Activated CD4-positive, alpha-beta T cell treated with anti-CD3 and anti-CD28 coated beads for 24 hours (primary cell): ENCODE data around the gene SHQ1.

Source experiments
- DNase-seq, 2 donors: peaks; one replicate each; pipeline ENCODE4 v3.0.0-alpha.2; 2020; ENCODE audit warnings: low read depth in 2 of 2

SHQ1 gene

GRCh38 chr3:72847751-72848702 lies at the start of gene SHQ1:
SHQ1 (minus strand) TSS chr3:72848445; CDS start chr3:72848340, 105 bp downstream.
- peak; percentile 92 to 93 for DNase-seq

GRCh38 chr3:72897758-72898007 lies 49.4 kb upstream of the SHQ1 start:
- DNase-seq = no peak

GRCh38 chr3:72896996-72897757 lies 48.9 kb upstream of the SHQ1 start:
- DNase-seq = no peak

- DNase-seq = no peak
Measured at GRCh38 chr3:72894976-72895552, 46.8 kb upstream of the SHQ1 start.

GRCh38 chr3:72892870-72893269 lies 44.6 kb upstream of the SHQ1 start:
- DNase-seq = no peak

- DNase-seq = no peak
Measured at GRCh38 chr3:72892081-72892775, 44.0 kb upstream of the SHQ1 start.

GRCh38 chr3:72891053-72891855 lies 43.0 kb upstream of the SHQ1 start:
- DNase-seq = no peak

GRCh38 chr3:72890166-72890925 lies 42.1 kb upstream of the SHQ1 start:
- no peak for DNase-seq

GRCh38 chr3:72889310-72890165 lies 41.3 kb upstream of the SHQ1 start:
- no peak for DNase-seq

- no peak for DNase-seq
Measured at GRCh38 chr3:72888546-72889309, 40.5 kb upstream of the SHQ1 start.

GRCh38 chr3:72887705-72888545 lies 39.7 kb upstream of the SHQ1 start, which contains the start of gene GXYLT2:
GXYLT2 (plus strand) TSS chr3:72888046; CDS start chr3:72888234, 188 bp downstream.
- peak in 1 of 2 donors; percentile 7 for DNase-seq

- no peak for DNase-seq
Measured at GRCh38 chr3:72887343-72887704, 39.1 kb upstream of the SHQ1 start.

- no peak for DNase-seq
Measured at GRCh38 chr3:72872183-72872582, 23.9 kb upstream of the SHQ1 start.

- no peak for DNase-seq
Measured at GRCh38 chr3:72862314-72863090, 14.3 kb upstream of the SHQ1 start.

GRCh38 chr3:72860846-72861245 lies 12.6 kb upstream of the SHQ1 start:
- no peak for DNase-seq

GRCh38 chr3:72860053-72860452 lies 11.8 kb upstream of the SHQ1 start:
- no peak for DNase-seq

GRCh38 chr3:72855001-72855400 lies 6.8 kb upstream of the SHQ1 start:
- no peak for DNase-seq
